RWPE1 (cell line): Measurements from ENCODE around the gene HAUS2.

ENCODE experiments used
- CTCF ChIA-PET: fragments of 350-600 bp; sonication (Branson Sonifier 250); formaldehyde crosslinking; extraction: SDS; loops from one replicate; lab custom pipeline; 2021; lab: Yijun Ruan, JAX
- POLR2A ChIA-PET: fragments of 400-600 bp; formaldehyde crosslinking; extraction: SDS; loops from one replicate; lab custom pipeline; 2020; ENCODE audit warnings: antibody characterized with exemption; ENCODE audit not compliant: low non-redundant PET; lab: Yijun Ruan, JAX
- DNase-seq: peaks from one replicate; pipeline ENCODE4 v3.0.0; 2012; ENCODE audit warnings: low spot score
- H3K27ac ChIP-seq: fragments of 450-650 bp; 2 replicates; pipeline ENCODE4 v1.5.1; 2017
- CTCF ChIP-seq: fragments of 450-650 bp; conservative IDR thresholded peaks from 2 replicates; pipeline ENCODE4 v1.5.1; 2017; ENCODE audit warnings: low read depth, mild to moderate bottlenecking

The HAUS2 gene

GRCh38 chr15:42581272-42581730 is 32.7 kb downstream of the HAUS2 start:
- peak overlapping the region; percentile 62 for H3K27ac ChIP-seq
- no peak for TF ChIP-seq CTCF
- peak; percentile 58 for DNase-seq
- CTCF ChIA-PET: interaction anchor here (0.8 kb wide), 1 partner anchor 68 kb away, joined by 3 read pairs; no protein-coding TSS in a partner anchor
- POLR2A ChIA-PET: no interaction called here

- no peak for DNase-seq
- POLR2A ChIA-PET: no interaction called here
- CTCF ChIA-PET: interaction anchor here (0.6 to 1.4 kb wide), 3 partner anchors 9 to 37 kb away, joined by 4 to 9 read pairs (median 5); no protein-coding TSS in a partner anchor
- no peak overlapping the region for H3K27ac ChIP-seq
- no peak for TF ChIP-seq CTCF
Observed at GRCh38 chr15:42582569-42583375, 34.1 kb downstream of the HAUS2 start.

- ChIA-PET CTCF (no interaction called here), POLR2A (no interaction called here)
- no peak overlapping the region for H3K27ac ChIP-seq
- no peak for DNase-seq
- no peak for TF ChIP-seq CTCF
Observed at GRCh38 chr15:42584031-42584765, 35.6 kb downstream of the HAUS2 start.

GRCh38 chr15:42590619-42591237 is 42.1 kb downstream of the HAUS2 start:
- DNase-seq: no peak
- TF ChIP-seq CTCF: no peak
- POLR2A ChIA-PET: no interaction called here
- no peak overlapping the region for H3K27ac ChIP-seq
- CTCF ChIA-PET: interaction anchor here (0.6 to 1.2 kb wide), 2 partner anchors 8 to 288 kb away, joined by 3 to 9 read pairs; no protein-coding TSS in a partner anchor

- no peak overlapping the region for H3K27ac ChIP-seq
- peak; percentile 32; the same call in 1 of the 2 replicates for TF ChIP-seq CTCF
- ChIA-PET POLR2A (no interaction called here), CTCF (interaction anchor here (0.6 to 1.2 kb wide), 3 partner anchors 8 to 287 kb away, joined by 3 to 9 read pairs (median 3); no protein-coding TSS in a partner anchor)
- DNase-seq: no peak
Observed at GRCh38 chr15:42591238-42591934, 42.7 kb downstream of the HAUS2 start.
